Lower leg skin (tissue), 4 donors: ENCODE results near the gene LINGO4. TPM values are rescaled to one million over a fixed set of nuclear protein-coding genes. Genes with fewer than 3 reads are reported as not detected.
A peak's percentile ranks its signal among the peaks of the same experiment; 100 is the strongest.

Source experiments
- DNase-seq, 2 donors: peaks; one replicate each; pipeline ENCODE4 v3.0.0-alpha.2; 2019; ENCODE audit warnings: low spot score in 2 of 2
- H3K4me3 ChIP-seq: fragments of 200-600 bp; sonication (generic); 2 replicates; pipeline ENCODE4 v1.5.1; 2017; ENCODE audit warnings: mild to moderate bottlenecking, low read depth; ENCODE audit not compliant: poor library complexity, severe bottlenecking
- CTCF ChIP-seq, 3 donors: fragments of 450-650 bp; IDR thresholded peaks; one replicate each; pipeline ENCODE4 v1.5.1; 2016; ENCODE audit warnings: antibody characterized with exemption in 3 of 3, mild to moderate bottlenecking in 3 of 3, moderate library complexity in 2 of 3
- POLR2A ChIP-seq, 2 donors: fragments of 450-650 bp; IDR thresholded peaks; one replicate each; pipeline ENCODE4 v1.6.1; 2016 to 2017; ENCODE audit warnings: antibody characterized with exemption in 2 of 2, mild to moderate bottlenecking in 1 of 2, moderate library complexity in 1 of 2
- WGBS, 2 donors: methylation state at CpG; one replicate each; pipeline ENCODE4 v1.1.5; 2018; 5-methylcytosine and 5-hydroxymethylcytosine counted together
- intact Hi-C: fragments of 100-400 bp; cut with DNase I; formaldehyde crosslinking; loops from one replicate; pipeline ENCODE4 v1.15.0; 2023; ENCODE audit warnings: low total_unique reads
- total RNA-seq, 4 donors: library from RNA; depleted of rRNA; stranded (reverse); fragments of >200 nt; gene quantifications; one replicate each; pipeline ENCODE4 v1.1.0, GENCODE V29; 2016

The LINGO4 gene
- total RNA-seq = under 1 TPM in 3 of 4 donors, not detected in 1; 0.17 to 0.36 (median 0.34) TPM

GRCh38 chr1:151805066-151805820 lies at the start of gene LINGO4:
Gene LINGO4, minus strand, starts transcription at chr1:151805419. Its CDS starts 2,715 bp downstream, at chr1:151802704.
- intact Hi-C loops = no loop called here
- H3K4me3 ChIP-seq = no peak within 1 kb of the TSS
- TF ChIP-seq CTCF (IDR thresholded peaks at IDR 0.05) (no peak), POLR2A (IDR thresholded peaks at IDR 0.05) (no peak)
- WGBS, 2 donors = 58 to 70% methylated on average over 12 of the region's 12 CpGs
- DNase-seq = peak in 1 of 2 donors; percentile 80

- 65 to 73% methylated on average over 7 of the region's 7 CpGs for WGBS, 2 donors
- TF ChIP-seq CTCF (IDR thresholded peaks at IDR 0.05) (no peak), POLR2A (IDR thresholded peaks at IDR 0.05) (no peak)
- intact Hi-C loops = no loop called here
- H3K4me3 ChIP-seq = no peak overlapping the region
- DNase-seq = no peak
These were observed 49.4 kb upstream of the LINGO4 start for GRCh38 chr1:151854658-151855057.

GRCh38 chr1:151853411-151853943 lies 48.3 kb upstream of the LINGO4 start, which contains the start of gene THEM5:
Gene THEM5, minus strand, starts transcription at chr1:151853712. Its CDS starts 147 bp downstream, at chr1:151853565.
- no peak for DNase-seq
- intact Hi-C loops = no loop called here
- 47 to 63% methylated on average over 5 of the region's 5 CpGs for WGBS, 2 donors
- no peak for TF ChIP-seq POLR2A (IDR thresholded peaks at IDR 0.05)
- no peak for TF ChIP-seq CTCF (IDR thresholded peaks at IDR 0.05)
- no peak within 1 kb of the TSS for H3K4me3 ChIP-seq

GRCh38 chr1:151852733-151853132 lies 47.5 kb upstream of the LINGO4 start:
- TF ChIP-seq CTCF (IDR thresholded peaks at IDR 0.05) (no peak), POLR2A (IDR thresholded peaks at IDR 0.05) (no peak)
- WGBS, 2 donors = 83 to 96% methylated on average over 3 to 4 of the region's 4 CpGs
- peak in 1 of 2 donors; percentile 62 for DNase-seq
- no peak overlapping the region for H3K4me3 ChIP-seq
- intact Hi-C loops = no loop called here

- 52 to 65% methylated on average over 8 of the region's 8 CpGs for WGBS, 2 donors
- H3K4me3 ChIP-seq = no peak overlapping the region
- peak in 1 of 2 donors; percentile 80 for DNase-seq
These were observed 46.7 kb upstream of the LINGO4 start for GRCh38 chr1:151851886-151852285.

More at GRCh38 chr1:151851886-151852285, 46.7 kb upstream of the LINGO4 start:
- no peak for TF ChIP-seq POLR2A (IDR thresholded peaks at IDR 0.05)
- no peak for TF ChIP-seq CTCF (IDR thresholded peaks at IDR 0.05)
- intact Hi-C loops = no loop called here
